NCI-H774 (cell line): ENCODE data around the gene C1orf35.
A peak's percentile ranks its signal among the peaks of the same experiment; 100 is the strongest.

ENCODE experiments used
- DNase-seq: peaks from one replicate; lab custom pipeline; 2025; lab: John Stamatoyannopoulos, UW

The C1orf35 gene

DNA sequence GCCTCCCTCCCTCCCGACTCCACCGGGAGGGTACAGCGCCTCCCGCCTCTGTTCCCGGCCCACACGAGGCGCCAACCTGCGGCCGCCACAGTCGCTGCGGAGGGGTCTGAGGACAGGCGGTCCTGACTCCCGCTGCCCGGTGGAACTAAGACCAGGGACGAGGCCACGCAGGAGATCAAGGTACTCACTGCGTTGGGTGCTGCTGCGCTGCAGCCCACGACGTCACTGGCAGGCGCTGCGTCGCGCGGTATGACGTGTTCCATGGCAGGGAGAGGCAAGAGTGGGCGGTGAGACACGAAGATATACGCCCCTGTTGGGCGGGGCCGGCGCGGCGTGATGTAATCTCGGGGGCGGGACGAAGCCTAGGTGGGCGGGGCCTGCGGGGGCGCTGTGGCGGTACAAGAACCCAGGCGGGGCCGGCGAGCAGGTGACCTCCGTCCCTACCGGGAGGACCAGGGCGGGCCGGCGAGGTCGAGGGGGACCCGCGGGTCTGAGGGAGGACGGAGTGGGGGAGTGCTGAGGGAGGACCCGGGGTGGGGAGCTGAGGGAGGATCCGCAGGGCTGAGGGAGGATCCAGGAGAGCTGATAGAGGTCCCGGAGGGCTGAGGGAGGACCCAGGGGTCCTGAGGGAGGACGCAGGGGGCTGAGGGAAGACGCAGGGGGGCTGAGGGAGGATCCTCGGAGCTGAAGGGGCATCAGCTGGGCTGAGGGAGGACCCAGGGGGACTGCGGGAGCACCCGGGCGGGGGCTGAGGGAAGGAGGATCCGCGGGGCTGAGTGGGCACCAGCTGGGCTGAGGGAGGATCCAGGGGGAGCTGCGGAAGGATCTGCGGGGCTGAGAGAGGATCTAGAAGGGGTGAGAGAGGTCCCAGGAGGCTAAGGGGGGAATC, 6.2 kb upstream of the C1orf35 start, which contains the start of gene MRPL55:
TSS of gene MRPL55 (minus strand) at position 227 of the 889 bp plus-strand sequence. CDS start 1,039 bp downstream, outside the sequence.
- DNase-seq = peak; percentile 96

GRCh38 chr1:228108742-228109072, 5.6 kb upstream of the C1orf35 start:
- DNase-seq = no peak

DNA sequence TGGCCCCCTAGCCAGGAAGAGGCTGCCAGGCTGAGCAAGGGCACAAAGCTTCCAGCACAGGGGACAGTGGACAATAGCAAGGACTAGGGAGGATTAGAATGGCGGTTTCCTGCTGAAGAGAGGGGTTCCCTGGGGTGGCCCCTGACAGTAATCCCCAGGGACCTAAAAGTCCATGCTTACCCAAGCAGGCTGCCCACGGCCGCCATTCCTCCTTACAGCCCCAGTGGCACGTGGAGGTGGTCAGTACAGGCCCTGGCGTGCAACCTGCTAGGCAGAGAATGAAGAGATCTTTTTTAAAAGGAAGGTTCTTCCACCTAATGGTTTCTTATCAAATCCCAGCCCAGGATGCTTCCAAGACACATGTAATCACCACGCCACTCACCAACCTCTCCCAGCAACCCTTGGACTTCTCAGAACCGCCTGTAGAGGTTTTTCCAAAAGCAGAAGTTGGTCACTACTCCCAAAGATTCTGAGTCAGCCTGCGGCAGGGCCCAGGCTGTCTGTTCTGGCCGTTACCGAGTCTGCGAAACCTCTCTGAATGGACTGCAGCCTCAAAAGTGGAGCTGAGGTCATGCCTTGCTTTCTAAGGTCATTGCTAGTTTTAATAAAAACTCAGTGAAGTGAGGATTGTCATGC, 5.0 kb upstream of the C1orf35 start:
- no peak for DNase-seq

DNA sequence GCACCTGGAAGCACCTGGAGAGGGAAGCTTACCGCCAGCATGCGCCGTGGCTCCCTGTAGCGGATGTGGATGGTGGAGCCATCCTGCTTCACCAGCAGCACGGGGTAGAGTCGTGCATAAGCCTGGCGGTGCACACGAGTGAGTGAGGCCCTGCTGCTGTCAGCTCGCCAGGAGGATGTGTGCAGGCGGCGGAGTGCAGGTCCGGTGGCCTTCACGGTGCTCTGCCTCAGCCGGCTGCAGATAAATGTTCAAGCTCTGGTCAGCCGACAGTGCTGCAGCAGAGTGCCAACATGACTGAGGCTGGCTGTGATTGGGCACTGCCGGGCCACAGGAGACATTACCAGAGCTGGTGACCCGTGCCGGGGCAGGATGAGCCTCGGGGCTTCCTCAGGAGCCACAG, 4.5 kb upstream of the C1orf35 start:
- DNase-seq = no peak

DNA sequence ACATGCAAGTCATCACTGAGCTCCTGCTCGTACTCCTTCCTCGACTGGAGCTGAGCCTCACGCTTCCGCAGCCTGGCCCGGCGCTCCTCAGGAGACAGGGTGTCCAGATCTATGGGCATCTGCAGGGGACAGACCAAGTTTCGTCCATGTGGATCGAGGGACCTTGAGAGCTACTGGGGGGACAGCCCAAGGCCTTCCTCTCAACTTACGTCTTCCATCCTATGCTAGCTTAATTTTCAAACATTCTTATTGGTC, 3.6 kb upstream of the C1orf35 start:
- DNase-seq = no peak

GRCh38 chr1:228105996-228106799, 3.1 kb upstream of the C1orf35 start:
- DNase-seq = no peak

- DNase-seq = no peak
Observed at GRCh38 chr1:228105270-228105995, 2.3 kb upstream of the C1orf35 start.

- DNase-seq = no peak
Observed at GRCh38 chr1:228104526-228105269, 1.6 kb upstream of the C1orf35 start.

- no peak for DNase-seq
Observed at GRCh38 chr1:228101994-228102790, 933 bp downstream of the C1orf35 start.

DNA sequence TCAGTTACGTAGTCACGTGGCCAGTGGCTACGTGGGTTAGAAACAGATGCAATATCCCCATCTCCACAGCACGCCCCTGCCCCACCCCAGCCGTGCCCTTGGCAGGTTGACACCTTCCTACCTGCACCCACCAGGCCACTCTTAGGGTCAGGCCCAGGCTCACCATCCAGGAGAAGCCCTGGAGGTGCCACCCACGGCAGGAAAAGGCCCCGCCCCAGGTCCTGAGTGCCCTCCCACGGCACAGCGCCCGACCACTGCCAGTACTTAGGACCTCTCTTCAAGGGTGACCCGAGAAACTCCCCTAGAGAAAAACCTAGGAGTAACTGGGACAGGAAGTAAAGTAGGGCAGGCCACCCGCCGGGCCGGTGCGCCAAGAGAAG, 1.5 kb downstream of the C1orf35 start:
- no peak for DNase-seq

DNA sequence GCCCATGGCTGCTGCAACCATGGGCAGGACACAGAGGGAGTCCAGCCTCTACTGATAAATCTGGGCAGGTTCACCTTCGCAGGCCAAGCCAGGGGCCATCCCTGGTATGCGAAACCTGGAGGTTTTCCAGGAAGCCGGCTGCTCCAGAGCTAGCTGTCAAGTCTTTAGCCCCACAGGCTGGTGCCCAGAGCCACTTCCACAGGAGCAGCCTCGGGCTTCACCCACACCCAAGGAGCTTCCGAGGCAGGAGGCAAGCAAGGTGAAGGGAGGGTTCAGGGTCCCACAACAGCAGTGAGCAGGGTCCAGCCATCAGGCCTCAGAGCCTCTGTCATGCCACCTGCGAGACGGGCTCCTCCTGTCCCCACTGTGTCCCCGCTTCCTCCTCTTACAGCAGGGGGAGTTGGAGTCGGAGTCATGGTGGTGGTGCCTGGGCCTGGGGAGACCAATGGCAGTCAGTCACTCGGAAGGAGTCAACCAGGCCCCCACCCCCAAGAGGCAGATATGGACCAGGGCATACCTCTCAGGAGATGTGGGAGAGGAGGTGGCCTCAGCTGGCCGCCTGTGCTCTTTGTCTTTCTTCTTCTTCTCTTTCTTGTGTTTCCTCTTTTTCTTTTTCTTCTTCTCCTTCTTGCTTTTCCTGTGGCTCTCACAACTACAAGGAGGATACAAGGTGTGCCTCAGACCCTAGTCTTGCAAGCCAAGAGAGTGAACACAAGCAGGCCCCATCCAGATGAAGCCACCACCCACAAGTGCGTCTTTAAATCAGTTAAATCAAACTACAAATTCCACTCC, 2.1 kb downstream of the C1orf35 start:
- DNase-seq = no peak

DNA sequence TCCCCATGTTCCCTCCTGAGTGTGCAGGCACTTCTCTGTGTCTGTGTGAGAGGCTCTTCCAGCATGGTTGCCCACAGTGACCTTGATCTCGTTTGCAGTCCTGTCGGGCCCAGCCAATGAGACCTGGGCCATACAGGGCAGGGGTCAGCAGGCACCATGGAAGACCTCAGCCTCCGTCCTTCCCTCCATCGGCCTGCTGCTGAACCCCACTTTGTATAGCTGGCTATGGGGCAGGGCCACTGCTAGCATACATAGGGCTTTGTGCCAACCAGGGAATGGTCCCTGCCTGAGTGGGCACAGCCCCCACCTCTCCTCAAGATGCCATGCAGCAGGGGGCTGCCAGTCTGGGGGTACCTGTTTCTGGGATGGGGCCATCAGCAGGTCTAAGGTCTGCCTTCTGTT, 3.8 kb downstream of the C1orf35 start:
- DNase-seq = no peak

GRCh38 chr1:228098323-228098931, 4.7 kb downstream of the C1orf35 start:
- no peak for DNase-seq

GRCh38 chr1:228097333-228098081, 5.6 kb downstream of the C1orf35 start:
- DNase-seq = no peak

- DNase-seq = no peak
Observed at GRCh38 chr1:228096416-228097332, 6.5 kb downstream of the C1orf35 start.

GRCh38 chr1:228095938-228096337, 7.2 kb downstream of the C1orf35 start:
- DNase-seq = no peak

GRCh38 chr1:228095161-228095560, 8.0 kb downstream of the C1orf35 start:
- DNase-seq = no peak
